ENCODE measurements around the gene CPA3. TPM values are rescaled to one million over a fixed set of nuclear protein-coding genes. Genes with fewer than 3 reads are reported as not detected.

Gene CPA3
- total RNA-seq, 1 donor from 2014 or later: not detected

DNA sequence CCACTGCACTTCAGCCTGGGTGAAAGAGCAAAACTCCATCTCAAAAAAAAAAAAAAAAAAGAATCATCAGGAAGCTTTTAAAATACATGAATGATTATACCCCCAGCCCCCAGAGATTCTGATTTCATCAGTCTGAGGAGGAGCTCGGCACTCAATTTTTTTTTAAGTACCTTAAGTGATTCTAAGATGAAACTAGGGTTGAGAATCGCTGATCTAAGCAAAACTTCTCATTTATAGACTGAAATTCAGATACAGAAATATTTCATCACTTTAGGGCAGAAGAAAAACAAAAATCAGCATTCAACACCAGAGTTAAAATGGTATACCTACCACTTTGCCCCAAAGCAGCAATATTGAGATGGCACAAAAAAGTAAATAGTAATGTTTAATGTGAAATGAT, 24.7 kb downstream of the CPA3 start:
- H3K27me3 Mint-ChIP-seq (ENCODE audit: low read depth): no peaks in the 10 kb centered on the region
- H3K9me3 Mint-ChIP-seq (ENCODE audit: low read depth): peaks cover 13% of the 10 kb centered on the region

DNA sequence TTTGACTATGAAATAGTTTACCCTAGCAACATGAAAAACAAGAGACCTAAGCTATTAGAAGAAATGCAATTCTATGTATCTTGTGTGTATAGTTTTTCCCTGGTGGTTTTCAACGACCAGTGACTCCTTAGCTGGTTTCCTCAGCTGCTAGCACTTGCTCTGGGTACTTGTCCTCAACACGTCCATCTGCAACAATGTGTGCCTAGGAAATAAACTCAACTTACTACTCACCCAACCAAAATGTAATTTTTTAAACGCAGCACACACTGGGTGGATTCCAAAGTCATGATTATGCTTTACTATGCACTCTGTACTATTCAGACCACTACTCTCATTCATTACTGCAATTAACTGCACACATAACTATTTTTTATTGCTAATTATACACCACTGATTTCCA, 31.0 kb downstream of the CPA3 start:
- no peak overlapping the region for H3K4me3 Mint-ChIP-seq (ENCODE audit: unreplicated experiment)
- H3K9me3 Mint-ChIP-seq (ENCODE audit: low read depth): peaks cover 13% of the 10 kb centered on the region
- H3K36me3 Mint-ChIP-seq (ENCODE audit: low read depth): peaks cover 8% of the 10 kb centered on the region
- H3K27me3 Mint-ChIP-seq (ENCODE audit: low read depth): no peaks in the 10 kb centered on the region
- DNase-seq (ENCODE audit: low spot score): no peak
- no peak overlapping the region for H3K27ac Mint-ChIP-seq (ENCODE audit: unreplicated experiment)
- no peaks in the 10 kb centered on the region for H3K4me1 Mint-ChIP-seq (ENCODE audit: low read depth)
- TF ChIP-seq, protein P1, sequence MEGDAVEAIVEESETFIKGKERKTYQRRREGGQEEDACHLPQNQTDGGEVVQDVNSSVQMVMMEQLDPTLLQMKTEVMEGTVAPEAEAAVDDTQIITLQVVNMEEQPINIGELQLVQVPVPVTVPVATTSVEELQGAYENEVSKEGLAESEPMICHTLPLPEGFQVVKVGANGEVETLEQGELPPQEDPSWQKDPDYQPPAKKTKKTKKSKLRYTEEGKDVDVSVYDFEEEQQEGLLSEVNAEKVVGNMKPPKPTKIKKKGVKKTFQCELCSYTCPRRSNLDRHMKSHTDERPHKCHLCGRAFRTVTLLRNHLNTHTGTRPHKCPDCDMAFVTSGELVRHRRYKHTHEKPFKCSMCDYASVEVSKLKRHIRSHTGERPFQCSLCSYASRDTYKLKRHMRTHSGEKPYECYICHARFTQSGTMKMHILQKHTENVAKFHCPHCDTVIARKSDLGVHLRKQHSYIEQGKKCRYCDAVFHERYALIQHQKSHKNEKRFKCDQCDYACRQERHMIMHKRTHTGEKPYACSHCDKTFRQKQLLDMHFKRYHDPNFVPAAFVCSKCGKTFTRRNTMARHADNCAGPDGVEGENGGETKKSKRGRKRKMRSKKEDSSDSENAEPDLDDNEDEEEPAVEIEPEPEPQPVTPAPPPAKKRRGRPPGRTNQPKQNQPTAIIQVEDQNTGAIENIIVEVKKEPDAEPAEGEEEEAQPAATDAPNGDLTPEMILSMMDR (IDR thresholded peaks at IDR 0.05): no peak

More for the DNA sequence above, 24.7 kb downstream of the CPA3 start:
- TF ChIP-seq, protein P1 (IDR thresholded peaks at IDR 0.05): no peak
- Mint-ChIP-seq H3K27ac (ENCODE audit: unreplicated experiment) (no peak overlapping the region), H3K36me3 (ENCODE audit: low read depth) (peaks cover 8% of the 10 kb centered on the region), H3K4me3 (ENCODE audit: unreplicated experiment) (no peak overlapping the region), H3K4me1 (ENCODE audit: low read depth) (no peaks in the 10 kb centered on the region)
- DNase-seq (ENCODE audit: low spot score): no peak

- H3K4me1 Mint-ChIP-seq (ENCODE audit: low read depth): peaks cover 23% of the 10 kb centered on the region
- no peaks in the 10 kb centered on the region for H3K36me3 Mint-ChIP-seq (ENCODE audit: low read depth)
- TF ChIP-seq, protein P1 (IDR thresholded peaks at IDR 0.05): no peak
- peak overlapping the region; percentile 92 for H3K27ac Mint-ChIP-seq (ENCODE audit: unreplicated experiment)
- peak overlapping the region; percentile 14 for H3K4me3 Mint-ChIP-seq (ENCODE audit: unreplicated experiment)
- H3K27me3 Mint-ChIP-seq (ENCODE audit: low read depth): peaks cover 6% of the 10 kb centered on the region
- DNase-seq (ENCODE audit: low spot score): no peak
- H3K9me3 Mint-ChIP-seq (ENCODE audit: low read depth): no peaks in the 10 kb centered on the region
Measured at GRCh38 chr3:148901987-148902791, 37.1 kb downstream of the CPA3 start.

DNA sequence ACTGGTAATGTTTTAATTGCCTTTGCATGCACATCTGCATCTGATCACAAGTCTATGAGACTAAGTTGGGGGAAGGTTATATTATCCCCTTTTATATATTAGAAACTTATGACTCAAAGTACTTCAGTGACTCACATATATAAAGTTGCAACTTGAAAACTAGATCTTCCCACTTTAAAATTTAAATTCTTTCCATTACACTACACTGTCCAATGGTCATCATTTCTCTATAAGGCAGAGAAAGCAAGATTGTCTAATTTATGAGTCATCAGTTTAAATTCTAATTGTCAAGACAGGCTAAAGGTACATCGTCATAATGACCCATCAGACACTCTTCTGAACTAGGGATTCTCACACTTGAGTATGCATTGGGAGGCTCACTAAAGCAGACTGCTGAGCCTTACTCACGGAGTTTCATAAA, 37.9 kb downstream of the CPA3 start:
- no peaks in the 10 kb centered on the region for H3K9me3 Mint-ChIP-seq (ENCODE audit: low read depth)
- no peak overlapping the region for H3K4me3 Mint-ChIP-seq (ENCODE audit: unreplicated experiment)
- peaks cover 23% of the 10 kb centered on the region for H3K4me1 Mint-ChIP-seq (ENCODE audit: low read depth)
- peaks cover 8% of the 10 kb centered on the region for H3K27me3 Mint-ChIP-seq (ENCODE audit: low read depth)
- H3K36me3 Mint-ChIP-seq (ENCODE audit: low read depth): no peaks in the 10 kb centered on the region
- DNase-seq (ENCODE audit: low spot score): no peak
- H3K27ac Mint-ChIP-seq (ENCODE audit: unreplicated experiment): peak overlapping the region; percentile 92
- TF ChIP-seq, protein P1 (IDR thresholded peaks at IDR 0.05): no peak

GRCh38 chr3:148903941-148904340, 38.8 kb downstream of the CPA3 start:
- H3K4me1 Mint-ChIP-seq (ENCODE audit: low read depth): peaks cover 23% of the 10 kb centered on the region

More at GRCh38 chr3:148903941-148904340, 38.8 kb downstream of the CPA3 start:
- no peak overlapping the region for H3K4me3 Mint-ChIP-seq (ENCODE audit: unreplicated experiment)
- H3K27me3 Mint-ChIP-seq (ENCODE audit: low read depth): peaks cover 8% of the 10 kb centered on the region
- no peaks in the 10 kb centered on the region for H3K36me3 Mint-ChIP-seq (ENCODE audit: low read depth)
- no peak for DNase-seq (ENCODE audit: low spot score)
- no peaks in the 10 kb centered on the region for H3K9me3 Mint-ChIP-seq (ENCODE audit: low read depth)
- TF ChIP-seq, protein P1 (IDR thresholded peaks at IDR 0.05): no peak
- no peak overlapping the region for H3K27ac Mint-ChIP-seq (ENCODE audit: unreplicated experiment)

Data from chondrocyte (in vitro differentiated cells).